GM18519 (cell line): ENCODE data around the gene CNTN1.
"Not testable (repeated sequence)": the region's sequence is repeated elsewhere in the genome, so short reads cannot be mapped to it uniquely, and the experiment has no call there.

Source experiments
- ATAC-seq: cut with Tn5 transposase; IDR thresholded peaks from one replicate; pipeline ENCODE4 v1.9.1; 2021; ENCODE audit warnings: mild to moderate bottlenecking, moderate library complexity; ENCODE audit not compliant: unreplicated experiment, low FRiP score

CNTN1 gene

GRCh38 chr12:40697566-40698259 lies 5.5 kb downstream of the CNTN1 start:
- no peak for ATAC-seq

GRCh38 chr12:40701756-40702155 lies 9.5 kb downstream of the CNTN1 start:
- peak; percentile 94 for ATAC-seq

- no peak for ATAC-seq
Measured at GRCh38 chr12:40711121-40711520, 18.9 kb downstream of the CNTN1 start.

- ATAC-seq, result no peak
Measured at GRCh38 chr12:40714636-40715035, 22.4 kb downstream of the CNTN1 start.

- ATAC-seq, result no peak
Measured at GRCh38 chr12:40716037-40716436, 23.8 kb downstream of the CNTN1 start.

- no peak for ATAC-seq
Measured at GRCh38 chr12:40717576-40717975, 25.3 kb downstream of the CNTN1 start.

- no peak for ATAC-seq
Measured at GRCh38 chr12:40718878-40719372, 26.7 kb downstream of the CNTN1 start.

GRCh38 chr12:40723001-40723400 lies 30.8 kb downstream of the CNTN1 start:
- ATAC-seq, result no peak

- no peak for ATAC-seq
Measured at GRCh38 chr12:40726366-40726765, 34.1 kb downstream of the CNTN1 start.

GRCh38 chr12:40727774-40728483 lies 35.7 kb downstream of the CNTN1 start:
- ATAC-seq, result no peak

- no peak for ATAC-seq
Measured at GRCh38 chr12:40730281-40730680, 38.0 kb downstream of the CNTN1 start.

GRCh38 chr12:40733871-40734270 lies 41.6 kb downstream of the CNTN1 start:
- no peak for ATAC-seq

GRCh38 chr12:40734276-40734675 lies 42.0 kb downstream of the CNTN1 start:
- no peak for ATAC-seq

- no peak for ATAC-seq
Measured at GRCh38 chr12:40735551-40736230, 43.5 kb downstream of the CNTN1 start.

GRCh38 chr12:40737416-40737815 lies 45.2 kb downstream of the CNTN1 start:
- ATAC-seq, result not testable (repeated sequence)

GRCh38 chr12:40738856-40739255 lies 46.6 kb downstream of the CNTN1 start:
- ATAC-seq, result no peak

- no peak for ATAC-seq
Measured at GRCh38 chr12:40742041-40742440, 49.8 kb downstream of the CNTN1 start.

- no peak for ATAC-seq
Measured at GRCh38 chr12:40745386-40745785, 53.1 kb downstream of the CNTN1 start.

GRCh38 chr12:40749863-40750262 lies 57.6 kb downstream of the CNTN1 start:
- no peak for ATAC-seq

GRCh38 chr12:40752011-40752410 lies 59.8 kb downstream of the CNTN1 start:
- no peak for ATAC-seq

- ATAC-seq, result no peak
Measured at GRCh38 chr12:40760821-40761220, 68.6 kb downstream of the CNTN1 start.
